ENCODE measurements around the gene GRM4.

GRCh38 chr6:33979750-33980149, 166.1 kb downstream of the GRM4 start:
- TF ChIP-seq CTCF (IDR thresholded peaks at IDR 0.05; ENCODE audit: low read length) = no peak
- no peak for TF ChIP-seq EZH2 (IDR thresholded peaks at IDR 0.05; ENCODE audit: borderline replicate concordance, low read length)

Data from OCI-LY1 (cell line).